GM12878 (cell line): ENCODE results near the gene CDH1. TPM values are rescaled to one million over a fixed set of nuclear protein-coding genes. Genes with fewer than 3 reads are reported as not detected.

ENCODE experiments used
- ATAC-seq: fragments of 200-7000 bp; cut with Tn5 transposase; 3 replicates; pipeline ENCODE4 v1.9.1; 2020; ENCODE audit warnings: mild to moderate bottlenecking, moderate library complexity
- BruUV-seq: library from RNA; stranded (reverse); fragments of 400-500 nt; replicated peaks from 2 replicates; lab custom pipeline; 2021; lab: Mats Ljungman, UMichigan
- CTCF ChIA-PET: fragments of 300-600 bp; sonication (Branson Sonifier 250); formaldehyde crosslinking; extraction: SDS; loops from one replicate; lab custom pipeline; 2021; ENCODE audit warnings: inconsistent platforms; lab: Yijun Ruan, JAX
- POLR2A ChIA-PET: fragments of 350-600 bp; formaldehyde crosslinking; extraction: SDS; loops from one replicate; lab custom pipeline; 2021; ENCODE audit warnings: inconsistent platforms; lab: Charles Lee
- RAD21 ChIA-PET: fragments of 300-600 bp; sonication (Branson Sonifier 250); formaldehyde crosslinking; loops from one replicate; lab custom pipeline; 2023; ENCODE audit warnings: antibody characterized with exemption; ENCODE audit not compliant: unreplicated experiment; lab: Charles Lee
- SMC1A ChIA-PET: fragments of 300-600 bp; sonication (Branson Sonifier 250); formaldehyde crosslinking; loops from one replicate; lab custom pipeline; 2023; ENCODE audit not compliant: unreplicated experiment, uncharacterized antibody; lab: Charles Lee
- DNase-seq: peaks from one replicate; pipeline ENCODE4 v3.0.0-alpha.2; 2011; ENCODE audit warnings: low read depth, low spot score
- FAIRE-seq: peaks from 3 replicates; lab custom pipeline; 2011; peaks lifted over from hg19 to GRCh38; lab: Jason Lieb, UNC
- H2AFZ ChIP-seq: 2 replicates; pipeline ENCODE4 v1.6.0; 2011; ENCODE audit warnings: low read depth, low read length, control low read depth; ENCODE audit not compliant: control insufficient read depth
- H3K27ac ChIP-seq: 2 replicates; pipeline ENCODE4 v1.5.1; 2011; ENCODE audit warnings: control low read depth; ENCODE audit not compliant: control insufficient read depth, insufficient read depth
- H3K27me3 ChIP-seq, 2 experiments: replicated peaks in 1 of 2; 2 replicates each; pipeline versions ENCODE4 v1.6.0 to v1.6.1; 2011; ENCODE audit warnings: low read length in 1 of 2; ENCODE audit not compliant: control insufficient read depth in 2 of 2, insufficient read depth in 2 of 2
- H3K36me3 ChIP-seq, 2 experiments: 2 replicates each; pipeline ENCODE4 v1.5.1; 2011; ENCODE audit warnings: low read length in 1 of 2; ENCODE audit not compliant: control insufficient read depth in 2 of 2, insufficient read depth in 2 of 2
- H3K4me1 ChIP-seq: 2 replicates; pipeline ENCODE4 v1.6.1; 2011; ENCODE audit warnings: mild to moderate bottlenecking, low read length, moderate library complexity, mixed read lengths; ENCODE audit not compliant: control insufficient read depth, insufficient read depth
- H3K4me2 ChIP-seq: 2 replicates; pipeline ENCODE4 v1.6.0; 2011; ENCODE audit warnings: control low read depth; ENCODE audit not compliant: control insufficient read depth, insufficient read depth
- H3K4me3 ChIP-seq: fragments of 200-600 bp; sonication (generic); 2 replicates; pipeline ENCODE4 v1.5.1; 2016
- H3K79me2 ChIP-seq: 2 replicates; pipeline ENCODE4 v1.6.0; 2011; ENCODE audit warnings: low read length; ENCODE audit not compliant: control insufficient read depth, insufficient read depth
- H3K9ac ChIP-seq: 2 replicates; pipeline ENCODE4 v1.8.0; 2011; ENCODE audit warnings: low read length, control low read depth, mixed read lengths; ENCODE audit not compliant: control insufficient read depth, insufficient read depth
- H3K9me3 ChIP-seq: replicated peaks from 3 replicates; pipeline ENCODE4 v1.5.1; 2011; ENCODE audit warnings: mild to moderate bottlenecking, low read length; ENCODE audit not compliant: control insufficient read depth, insufficient read depth
- H4K20me1 ChIP-seq: 2 replicates; pipeline ENCODE4 v1.6.0; 2011; ENCODE audit not compliant: control insufficient read depth, insufficient read depth
- EGR1 ChIP-seq, 2 experiments: IDR thresholded peaks; 1 replicate in 1 of 2; 2 replicates in 1 of 2; pipeline ENCODE4 v1.6.1; 2011 to 2012; ENCODE audit warnings: low read depth in 2 of 2, low read length in 2 of 2, borderline replicate concordance in 1 of 2, mild to moderate bottlenecking in 1 of 2, moderate library complexity in 1 of 2
- HDAC6 ChIP-seq: fragments of 200-600 bp; sonication (generic); IDR thresholded peaks from one replicate; pipeline ENCODE4 v1.8.0; 2017; ENCODE audit warnings: antibody characterized with exemption; ENCODE audit not compliant: unreplicated experiment
- IRF4 ChIP-seq: IDR thresholded peaks from 2 replicates; pipeline ENCODE4 v1.6.1; 2011; ENCODE audit warnings: low read depth, low read length
- KAT2A ChIP-seq: conservative IDR thresholded peaks from 2 replicates; pipeline ENCODE4 v1.6.1; 2011; ENCODE audit warnings: low read depth, low read length; ENCODE audit not compliant: control insufficient read depth
- KLF5 ChIP-seq: fragments of 450-650 bp; IDR thresholded peaks from 2 replicates; pipeline ENCODE4 v1.6.1; 2014; ENCODE audit warnings: mild to moderate bottlenecking; ENCODE audit not compliant: partially characterized antibody
- LARP7 ChIP-seq: fragments of 450-650 bp; IDR thresholded peaks from 2 replicates; pipeline ENCODE4 v1.6.1; 2017; ENCODE audit warnings: mild to moderate bottlenecking
- NR2C2 ChIP-seq: IDR thresholded peaks from 2 replicates; pipeline ENCODE4 v1.6.1; 2011; ENCODE audit warnings: borderline replicate concordance, low read depth; ENCODE audit not compliant: control insufficient read depth, insufficient read length
- PRDM15 ChIP-seq: fragments of 450-650 bp; formaldehyde crosslinking; IDR thresholded peaks from 2 replicates; pipeline ENCODE4 v1.4.0; 2020; ENCODE audit warnings: mild to moderate bottlenecking, moderate library complexity
- RAD21 ChIP-seq: IDR thresholded peaks from 2 replicates; pipeline ENCODE4 v1.6.1; 2011; ENCODE audit warnings: mild to moderate bottlenecking, low read depth, low read length, moderate library complexity; ENCODE audit not compliant: insufficient read depth
- RELA ChIP-seq: fragments of 450-650 bp; IDR thresholded peaks from 2 replicates; pipeline ENCODE4 v1.8.0; 2014; ENCODE audit warnings: borderline replicate concordance; ENCODE audit not compliant: partially characterized antibody
- RUNX3 ChIP-seq: IDR thresholded peaks from 2 replicates; pipeline ENCODE4 v1.6.1; 2012; ENCODE audit warnings: low read length, inconsistent platforms
- SMC3 ChIP-seq: IDR thresholded peaks from 2 replicates; pipeline ENCODE4 v1.6.1; 2011; ENCODE audit warnings: low read length, improper control_type of control experiment, borderline replicate concordance
- SUZ12 ChIP-seq: fragments of 200-600 bp; sonication (generic); IDR thresholded peaks from one replicate; pipeline ENCODE4 v1.6.1; 2018; ENCODE audit warnings: antibody characterized with exemption, mild to moderate bottlenecking; ENCODE audit not compliant: unreplicated experiment
- TCF7 ChIP-seq: IDR thresholded peaks from 2 replicates; pipeline ENCODE4 v1.6.1; 2014; ENCODE audit warnings: antibody characterized with exemption, borderline replicate concordance
- WGBS: methylation state at CpG from one replicate; pipeline ENCODE4 v1.1.6; 2016; ENCODE audit warnings: low lambda C conversion rate; ENCODE audit not compliant: insufficient replicate concordance, insufficient coverage; ENCODE audit errors: missing lambda C conversion rate; 5-methylcytosine and 5-hydroxymethylcytosine counted together
- in situ Hi-C: fragments of 300-500 bp; cut with MboI; formaldehyde crosslinking; loops from 9 replicates; pipeline ENCODE4 v1.14.3; 2018; ENCODE audit warnings: mixed read lengths
- intact Hi-C: fragments of 100-400 bp; cut with micrococcal nuclease; formaldehyde crosslinking; loops from one replicate; pipeline ENCODE4 v1.14.2; 2022; ENCODE audit not compliant: unreplicated experiment
- polyA plus RNA-seq, 11 experiments: library from polyadenylated mRNA; depleted of rRNA in 4 of 11; unstranded in 6 of 11; stranded (reverse) in 5 of 11; fragments of >200 nt; fragmentation: Nextera tagmentation in 4 of 11; fragmentation: Illumina TruSeq in 1 of 11; extraction: Ambion mirVana in 4 of 11; extraction: Trizol in 1 of 11; gene quantifications; 1 replicate in 1 of 11; 2 replicates in 10 of 11; pipeline versions ENCODE4 v1.2.1 to v1.2.3, GENCODE V29; 2011 to 2016; ENCODE audit warnings: inconsistent platforms in 2 of 11, missing spikeins in 2 of 11, low read depth in 1 of 11
- total RNA-seq, 4 experiments: library from RNA; depleted of rRNA in 3 of 4; stranded (reverse); fragments of >200 nt in 3 of 4; fragmentation: Illumina TruSeq in 1 of 4; extraction: Trizol in 1 of 4; gene quantifications; 2 replicates each; pipeline versions ENCODE4 v1.2.1 to v1.2.3, GENCODE V29; 2013 to 2021
- TF ChIP-seq, protein P1 (sequence below): IDR thresholded peaks from 2 replicates; pipeline ENCODE4 v1.6.1; 2012; ENCODE audit warnings: mild to moderate bottlenecking, low read depth, low read length

Gene CDH1
- total and polyA plus RNA-seq, 10 of the 15 experiments (the other 5 are each of a cell fraction or from before 2014, with no cell fraction given), result 2.2 to 30.6 (median 17.7) TPM

- TF ChIP-seq EGR1 (IDR thresholded peaks at IDR 0.05; ENCODE audit: borderline replicate concordance in 1 of 2, low read depth in 2 of 2, low read length in 2 of 2), result no peak
- no peak for TF ChIP-seq PRDM15 (CRISPR knock-in tag)
- TF ChIP-seq IRF4, result no peak
- no peak for TF ChIP-seq HDAC6
- TF ChIP-seq, all 136 proteins: peak for 0
Measured at GRCh38 chr16:68707340-68708152, 29.5 kb upstream of the CDH1 start (continued).

GRCh38 chr16:68710211-68710610, 26.9 kb upstream of the CDH1 start:
- no TSS peak for BruUV-seq
- Histone ChIP-seq H3K9ac (no peak overlapping the region), H3K27me3 (no peaks in the 10 kb centered on the region), H3K4me1 (peaks cover 7% of the 10 kb centered on the region), H4K20me1 (no peaks in the 10 kb centered on the region), H3K27ac (no peak overlapping the region), H3K4me2 (no peak overlapping the region), H3K79me2 (no peaks in the 10 kb centered on the region), H2AFZ (no peak overlapping the region), H3K9me3 (no peaks in the 10 kb centered on the region), H3K36me3 (no peaks in the 10 kb centered on the region), H3K4me3 (no peak overlapping the region)
- no peak for FAIRE-seq
- WGBS, result 84% methylated on average over 5 of the region's 5 CpGs
- no peak for DNase-seq
- ChIA-PET SMC1A (no interaction called here), POLR2A (no interaction called here), RAD21 (no interaction called here), CTCF (interaction anchor here (2.7 to 3.6 kb wide), 2 partner anchors 8 to 90 kb away, joined by 6 to 14 read pairs; no protein-coding TSS in a partner anchor)
- in situ Hi-C loops, result no loop called here
- no peak for ATAC-seq
- intact Hi-C loops, result no loop called here
- TF ChIP-seq KLF5 (no peak), KAT2A (no peak), NR2C2 (no peak), RELA (no peak), TCF7 (no peak), SUZ12 (no peak), LARP7 (no peak), EGR1 (IDR thresholded peaks at IDR 0.05; ENCODE audit: borderline replicate concordance in 1 of 2, low read depth in 2 of 2, low read length in 2 of 2) (no peak), RUNX3 (no peak), RAD21 (no peak), SMC3 (no peak)
- TF ChIP-seq, protein P1, sequence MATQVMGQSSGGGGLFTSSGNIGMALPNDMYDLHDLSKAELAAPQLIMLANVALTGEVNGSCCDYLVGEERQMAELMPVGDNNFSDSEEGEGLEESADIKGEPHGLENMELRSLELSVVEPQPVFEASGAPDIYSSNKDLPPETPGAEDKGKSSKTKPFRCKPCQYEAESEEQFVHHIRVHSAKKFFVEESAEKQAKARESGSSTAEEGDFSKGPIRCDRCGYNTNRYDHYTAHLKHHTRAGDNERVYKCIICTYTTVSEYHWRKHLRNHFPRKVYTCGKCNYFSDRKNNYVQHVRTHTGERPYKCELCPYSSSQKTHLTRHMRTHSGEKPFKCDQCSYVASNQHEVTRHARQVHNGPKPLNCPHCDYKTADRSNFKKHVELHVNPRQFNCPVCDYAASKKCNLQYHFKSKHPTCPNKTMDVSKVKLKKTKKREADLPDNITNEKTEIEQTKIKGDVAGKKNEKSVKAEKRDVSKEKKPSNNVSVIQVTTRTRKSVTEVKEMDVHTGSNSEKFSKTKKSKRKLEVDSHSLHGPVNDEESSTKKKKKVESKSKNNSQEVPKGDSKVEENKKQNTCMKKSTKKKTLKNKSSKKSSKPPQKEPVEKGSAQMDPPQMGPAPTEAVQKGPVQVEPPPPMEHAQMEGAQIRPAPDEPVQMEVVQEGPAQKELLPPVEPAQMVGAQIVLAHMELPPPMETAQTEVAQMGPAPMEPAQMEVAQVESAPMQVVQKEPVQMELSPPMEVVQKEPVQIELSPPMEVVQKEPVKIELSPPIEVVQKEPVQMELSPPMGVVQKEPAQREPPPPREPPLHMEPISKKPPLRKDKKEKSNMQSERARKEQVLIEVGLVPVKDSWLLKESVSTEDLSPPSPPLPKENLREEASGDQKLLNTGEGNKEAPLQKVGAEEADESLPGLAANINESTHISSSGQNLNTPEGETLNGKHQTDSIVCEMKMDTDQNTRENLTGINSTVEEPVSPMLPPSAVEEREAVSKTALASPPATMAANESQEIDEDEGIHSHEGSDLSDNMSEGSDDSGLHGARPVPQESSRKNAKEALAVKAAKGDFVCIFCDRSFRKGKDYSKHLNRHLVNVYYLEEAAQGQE, result no peak
